ENCODE results near the gene ME3. TPM values are rescaled to one million over a fixed set of nuclear protein-coding genes. Genes with fewer than 3 reads are reported as not detected.

Gene ME3
- total and polyA plus RNA-seq, 4 donors: 7.4 to 38.7 (median 21.2) TPM

- Histone ChIP-seq H3K9me3 (ENCODE audit: control insufficient read depth in 4 of 4, insufficient read depth in 3 of 4, low read length in 3 of 4) (no peaks in the 10 kb centered on the region), H3K27me3 (ENCODE audit: control insufficient read depth in 3 of 3, insufficient read depth in 3 of 3, low read length in 2 of 3) (no peaks in the 10 kb centered on the region), H3K4me3 (no peak overlapping the region), H3K4me1 (ENCODE audit: control insufficient read depth in 5 of 5, insufficient read depth in 5 of 5, low read length in 5 of 5) (peaks cover 0 to 9% (median 0%) of the 10 kb centered on the region in 5 donors), H3K9ac (ENCODE audit: insufficient read depth in 1 of 2, low read length in 2 of 2) (no peak overlapping the region), H3K36me3 (ENCODE audit: control insufficient read depth in 4 of 4, insufficient read depth in 4 of 4, low read length in 4 of 4) (peaks cover 0 to 4% (median 0%) of the 10 kb centered on the region in 4 donors), H3K27ac (ENCODE audit: low read depth in 1 of 2, low read length in 1 of 2) (no peak overlapping the region)
- TF ChIP-seq, protein P1, sequence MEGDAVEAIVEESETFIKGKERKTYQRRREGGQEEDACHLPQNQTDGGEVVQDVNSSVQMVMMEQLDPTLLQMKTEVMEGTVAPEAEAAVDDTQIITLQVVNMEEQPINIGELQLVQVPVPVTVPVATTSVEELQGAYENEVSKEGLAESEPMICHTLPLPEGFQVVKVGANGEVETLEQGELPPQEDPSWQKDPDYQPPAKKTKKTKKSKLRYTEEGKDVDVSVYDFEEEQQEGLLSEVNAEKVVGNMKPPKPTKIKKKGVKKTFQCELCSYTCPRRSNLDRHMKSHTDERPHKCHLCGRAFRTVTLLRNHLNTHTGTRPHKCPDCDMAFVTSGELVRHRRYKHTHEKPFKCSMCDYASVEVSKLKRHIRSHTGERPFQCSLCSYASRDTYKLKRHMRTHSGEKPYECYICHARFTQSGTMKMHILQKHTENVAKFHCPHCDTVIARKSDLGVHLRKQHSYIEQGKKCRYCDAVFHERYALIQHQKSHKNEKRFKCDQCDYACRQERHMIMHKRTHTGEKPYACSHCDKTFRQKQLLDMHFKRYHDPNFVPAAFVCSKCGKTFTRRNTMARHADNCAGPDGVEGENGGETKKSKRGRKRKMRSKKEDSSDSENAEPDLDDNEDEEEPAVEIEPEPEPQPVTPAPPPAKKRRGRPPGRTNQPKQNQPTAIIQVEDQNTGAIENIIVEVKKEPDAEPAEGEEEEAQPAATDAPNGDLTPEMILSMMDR (IDR thresholded peaks at IDR 0.05; ENCODE audit: control extremely low read depth, extremely low read depth): no peak
- DNase-seq (no peak), ATAC-seq (ENCODE audit: insufficient read depth, low FRiP score) (no peak)
- WGBS, 2 donors: 57% methylated on average over 3 of the region's 3 CpGs
Observed at GRCh38 chr11:86500500-86501140, 171.8 kb downstream of the ME3 start.

DNA sequence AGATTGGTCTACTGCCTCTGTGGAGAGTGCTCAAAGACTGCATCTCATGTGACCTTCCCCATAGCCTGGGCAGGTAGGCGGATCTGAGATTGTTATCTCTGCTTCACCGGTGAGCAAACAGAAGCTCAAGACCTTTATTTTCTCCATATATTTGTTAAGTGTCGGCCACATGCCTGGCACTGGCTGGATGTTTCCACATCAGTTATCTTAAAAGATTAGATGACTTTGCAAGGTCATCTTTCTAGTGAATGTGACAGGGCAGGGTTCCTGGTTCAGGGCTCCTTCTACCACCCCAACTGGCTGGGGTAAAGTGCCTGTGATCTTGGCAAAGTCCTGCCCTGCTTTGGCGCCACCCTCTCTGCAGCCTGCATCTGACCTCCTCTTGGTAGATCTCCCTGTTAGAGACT lies 172.7 kb downstream of the ME3 start:
- Histone ChIP-seq H3K27me3 (ENCODE audit: control insufficient read depth in 3 of 3, insufficient read depth in 3 of 3, low read length in 2 of 3) (no peaks in the 10 kb centered on the region), H3K27ac (ENCODE audit: low read depth in 1 of 2, low read length in 1 of 2) (no peak overlapping the region), H3K4me3 (no peak overlapping the region), H3K4me1 (ENCODE audit: control insufficient read depth in 5 of 5, insufficient read depth in 5 of 5, low read length in 5 of 5) (peaks cover 0 to 9% (median 0%) of the 10 kb centered on the region in 5 donors), H3K9ac (ENCODE audit: insufficient read depth in 1 of 2, low read length in 2 of 2) (no peak overlapping the region), H3K9me3 (ENCODE audit: control insufficient read depth in 4 of 4, insufficient read depth in 3 of 4, low read length in 3 of 4) (no peaks in the 10 kb centered on the region), H3K36me3 (ENCODE audit: control insufficient read depth in 4 of 4, insufficient read depth in 4 of 4, low read length in 4 of 4) (peaks cover 0 to 4% (median 0%) of the 10 kb centered on the region in 4 donors)
- ATAC-seq (ENCODE audit: insufficient read depth, low FRiP score) (no peak), DNase-seq (no peak)
- WGBS, 2 donors: 75 to 80% methylated on average over 4 of the region's 4 CpGs
- TF ChIP-seq, protein P1 (IDR thresholded peaks at IDR 0.05; ENCODE audit: control extremely low read depth, extremely low read depth): no peak

GRCh38 chr11:86497836-86498235 lies 174.6 kb downstream of the ME3 start:
- peaks cover 0 to 4% (median 0%) of the 10 kb centered on the region in 4 donors for H3K36me3 ChIP-seq (ENCODE audit: control insufficient read depth in 4 of 4, insufficient read depth in 4 of 4, low read length in 4 of 4)
- peaks cover 0 to 9% (median 0%) of the 10 kb centered on the region in 5 donors for H3K4me1 ChIP-seq (ENCODE audit: control insufficient read depth in 5 of 5, insufficient read depth in 5 of 5, low read length in 5 of 5)
- no peak overlapping the region for H3K4me3 ChIP-seq
- DNase-seq (no peak), ATAC-seq (ENCODE audit: insufficient read depth, low FRiP score) (no peak)
- 87 to 89% methylated on average over 10 of the region's 10 CpGs for WGBS, 2 donors
- no peaks in the 10 kb centered on the region for H3K9me3 ChIP-seq (ENCODE audit: control insufficient read depth in 4 of 4, insufficient read depth in 3 of 4, low read length in 3 of 4)
- TF ChIP-seq, protein P1 (IDR thresholded peaks at IDR 0.05; ENCODE audit: control extremely low read depth, extremely low read depth): no peak
- no peaks in the 10 kb centered on the region for H3K27me3 ChIP-seq (ENCODE audit: control insufficient read depth in 3 of 3, insufficient read depth in 3 of 3, low read length in 2 of 3)
- H3K27ac ChIP-seq (ENCODE audit: low read depth in 1 of 2, low read length in 1 of 2): no peak overlapping the region
- H3K9ac ChIP-seq (ENCODE audit: insufficient read depth in 1 of 2, low read length in 2 of 2): no peak overlapping the region

GRCh38 chr11:86497310-86497709 lies 175.1 kb downstream of the ME3 start:
- H3K4me3 ChIP-seq: no peak overlapping the region
- no peaks in the 10 kb centered on the region for H3K9me3 ChIP-seq (ENCODE audit: control insufficient read depth in 4 of 4, insufficient read depth in 3 of 4, low read length in 3 of 4)
- DNase-seq: no peak
- ATAC-seq (ENCODE audit: insufficient read depth, low FRiP score): no peak
- no peak overlapping the region for H3K9ac ChIP-seq (ENCODE audit: insufficient read depth in 1 of 2, low read length in 2 of 2)
- H3K27me3 ChIP-seq (ENCODE audit: control insufficient read depth in 3 of 3, insufficient read depth in 3 of 3, low read length in 2 of 3): no peaks in the 10 kb centered on the region
- H3K4me1 ChIP-seq (ENCODE audit: control insufficient read depth in 5 of 5, insufficient read depth in 5 of 5, low read length in 5 of 5): peaks cover 0 to 9% (median 0%) of the 10 kb centered on the region in 5 donors
- TF ChIP-seq, protein P1 (IDR thresholded peaks at IDR 0.05; ENCODE audit: control extremely low read depth, extremely low read depth): no peak
- 90 to 95% methylated on average over 2 of the region's 2 CpGs for WGBS, 2 donors
- no peaks in the 10 kb centered on the region for H3K36me3 ChIP-seq (ENCODE audit: control insufficient read depth in 4 of 4, insufficient read depth in 4 of 4, low read length in 4 of 4)
- no peak overlapping the region for H3K27ac ChIP-seq (ENCODE audit: low read depth in 1 of 2, low read length in 1 of 2)
